ENCODE results near the gene GOLIM4. TPM values are rescaled to one million over a fixed set of nuclear protein-coding genes. Genes with fewer than 3 reads are reported as not detected.

Gene GOLIM4
- total RNA-seq, 1 experiment from 2014 or later = 24.6 TPM

DNA sequence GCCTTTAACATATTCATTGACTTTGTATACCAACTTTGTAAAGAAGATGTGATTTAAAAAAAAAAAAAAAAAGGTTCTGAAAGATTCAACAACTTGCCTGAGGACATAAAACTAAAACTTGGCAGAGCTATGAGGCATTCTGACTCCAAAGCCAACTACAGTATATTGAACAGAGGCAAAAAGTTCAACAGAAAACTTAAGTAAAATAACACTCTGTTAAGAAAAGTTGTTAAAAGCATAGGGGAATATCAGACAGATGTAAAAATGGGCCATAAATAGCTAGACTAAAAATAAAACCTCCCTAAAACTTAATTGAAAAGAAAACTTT lies 23.4 kb downstream of the GOLIM4 start:
- Histone ChIP-seq H3K4me1 (ENCODE audit: insufficient read depth, low read length) (peaks cover 2% of the 10 kb centered on the region; the same call in 1 of the 2 replicates), H3K14ac (ENCODE audit: insufficient read depth, low read length) (no peak overlapping the region), H3K27ac (ENCODE audit: insufficient read length, low read depth, low read length) (no peak overlapping the region), H2BK12ac (ENCODE audit: insufficient read length, low read depth, low read length) (no peak overlapping the region), H3K79me2 (ENCODE audit: insufficient read depth, low read length) (peaks cover 3% of the 10 kb centered on the region; the same call in 1 of the 2 replicates), H3K79me1 (ENCODE audit: insufficient read depth, low read depth, low read length, poor library complexity, severe bottlenecking) (no peaks in the 10 kb centered on the region), H3K56ac (ENCODE audit: insufficient read length, low read depth, low read length) (no peak overlapping the region), H2BK120ac (ENCODE audit: low read depth, low read length, poor library complexity, severe bottlenecking) (no peak overlapping the region), H3K18ac (ENCODE audit: insufficient read length, low read depth, low read length) (no peak overlapping the region), H2AK5ac (ENCODE audit: insufficient read length, low read length) (no peak overlapping the region), H3K9ac (ENCODE audit: extremely low read depth, insufficient read length, low read length) (no peak overlapping the region), H3K9me3 (ENCODE audit: control insufficient read depth, low read depth, low read length) (no peaks in the 10 kb centered on the region), H3K27me3 (ENCODE audit: insufficient read depth, low read length) (no peaks in the 10 kb centered on the region), H2BK15ac (ENCODE audit: low read depth, low read length) (no peak overlapping the region), H4K20me1 (ENCODE audit: control insufficient read depth, insufficient read depth, insufficient read length) (no peaks in the 10 kb centered on the region), H4K8ac (replicated peaks; ENCODE audit: insufficient read length, low read depth, low read length) (no peak overlapping the region), H3K23ac (ENCODE audit: insufficient read length, low read depth, low read length) (no peak overlapping the region), H3K4ac (ENCODE audit: low read depth, low read length) (no peak overlapping the region), H3K23me2 (ENCODE audit: insufficient read length, low read depth, low read length, poor library complexity, severe bottlenecking) (no peaks in the 10 kb centered on the region), H4K5ac (ENCODE audit: insufficient read length, low read depth, low read length) (no peak overlapping the region), H2BK5ac (ENCODE audit: insufficient read length, low read length) (no peak overlapping the region), H3T11ph (ENCODE audit: low read length) (no peak overlapping the region), H3K4me2 (ENCODE audit: insufficient read depth, insufficient read length, low read length) (no peak overlapping the region), H4K91ac (ENCODE audit: insufficient read length, low read depth, low read length) (no peak overlapping the region), H2BK20ac (ENCODE audit: low read depth, low read length, poor library complexity, severe bottlenecking) (no peak overlapping the region), H2AFZ (ENCODE audit: low read length) (no peak overlapping the region)
- peaks cover 1 to 6% (median 4%) of the 10 kb centered on the region in 3 experiments; a peak in 5 of 7 replicates for H3K36me3 Mint-ChIP-seq (ENCODE audit: insufficient read depth in 1 of 3, low read depth in 3 of 3)
- no peak overlapping the region; a peak in 1 of 7 replicates for H3K27ac Mint-ChIP-seq
- peaks cover 13 to 16% of the 10 kb centered on the region in 2 experiments; a peak in 3 of 4 replicates for H3K4me1 Mint-ChIP-seq
- H3K4me3 Mint-ChIP-seq = no peak overlapping the region
- DNase-seq = no peak
- TF ChIP-seq, protein P1, sequence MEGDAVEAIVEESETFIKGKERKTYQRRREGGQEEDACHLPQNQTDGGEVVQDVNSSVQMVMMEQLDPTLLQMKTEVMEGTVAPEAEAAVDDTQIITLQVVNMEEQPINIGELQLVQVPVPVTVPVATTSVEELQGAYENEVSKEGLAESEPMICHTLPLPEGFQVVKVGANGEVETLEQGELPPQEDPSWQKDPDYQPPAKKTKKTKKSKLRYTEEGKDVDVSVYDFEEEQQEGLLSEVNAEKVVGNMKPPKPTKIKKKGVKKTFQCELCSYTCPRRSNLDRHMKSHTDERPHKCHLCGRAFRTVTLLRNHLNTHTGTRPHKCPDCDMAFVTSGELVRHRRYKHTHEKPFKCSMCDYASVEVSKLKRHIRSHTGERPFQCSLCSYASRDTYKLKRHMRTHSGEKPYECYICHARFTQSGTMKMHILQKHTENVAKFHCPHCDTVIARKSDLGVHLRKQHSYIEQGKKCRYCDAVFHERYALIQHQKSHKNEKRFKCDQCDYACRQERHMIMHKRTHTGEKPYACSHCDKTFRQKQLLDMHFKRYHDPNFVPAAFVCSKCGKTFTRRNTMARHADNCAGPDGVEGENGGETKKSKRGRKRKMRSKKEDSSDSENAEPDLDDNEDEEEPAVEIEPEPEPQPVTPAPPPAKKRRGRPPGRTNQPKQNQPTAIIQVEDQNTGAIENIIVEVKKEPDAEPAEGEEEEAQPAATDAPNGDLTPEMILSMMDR (conservative IDR thresholded peaks at IDR 0.05) = no peak
- no peaks in the 10 kb centered on the region for H3K27me3 Mint-ChIP-seq (ENCODE audit: low read depth)
- H3K9me3 Mint-ChIP-seq = no peaks in the 10 kb centered on the region; a peak in 1 of 5 replicates
